Stimulated activated CD4-positive, alpha-beta T cell treated with anti-CD3 and anti-CD28 coated beads, TNF-alpha, amount 100 ng/mL, for 24 hours (primary cell): ENCODE data around the gene DUSP7.

Source experiments
- DNase-seq, 3 experiments: peaks; one replicate each; pipeline ENCODE4 v3.0.0-alpha.2; 2020; ENCODE audit warnings: low read depth in 3 of 3

The DUSP7 gene

GRCh38 chr3:52029535-52029934 is 26.8 kb downstream of the DUSP7 start:
- no peak for DNase-seq

DNA sequence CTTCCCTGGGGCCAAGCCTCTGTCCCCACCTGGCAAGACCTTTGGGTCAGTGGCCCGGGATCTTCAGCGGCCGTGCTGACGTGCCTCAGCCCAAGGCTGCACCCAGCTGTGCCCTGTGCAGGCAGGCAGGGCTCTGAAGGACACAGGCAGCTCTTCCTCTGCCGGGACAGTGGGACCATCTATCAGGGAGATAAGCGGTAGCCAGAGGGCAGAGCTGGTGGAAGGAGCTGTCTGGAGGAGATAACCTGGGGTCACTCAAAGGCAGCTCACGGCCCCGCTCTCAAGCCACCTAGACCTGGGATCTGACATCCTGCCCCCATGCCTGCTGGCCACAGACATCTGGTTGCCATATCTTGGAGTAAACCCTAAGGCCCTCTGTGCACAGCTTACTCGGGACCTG is 27.3 kb downstream of the DUSP7 start:
- no peak for DNase-seq

- no peak for DNase-seq
These were observed 27.8 kb downstream of the DUSP7 start for GRCh38 chr3:52028572-52028971.

- no peak for DNase-seq
These were observed 30.3 kb downstream of the DUSP7 start for GRCh38 chr3:52026041-52026440.

DNA sequence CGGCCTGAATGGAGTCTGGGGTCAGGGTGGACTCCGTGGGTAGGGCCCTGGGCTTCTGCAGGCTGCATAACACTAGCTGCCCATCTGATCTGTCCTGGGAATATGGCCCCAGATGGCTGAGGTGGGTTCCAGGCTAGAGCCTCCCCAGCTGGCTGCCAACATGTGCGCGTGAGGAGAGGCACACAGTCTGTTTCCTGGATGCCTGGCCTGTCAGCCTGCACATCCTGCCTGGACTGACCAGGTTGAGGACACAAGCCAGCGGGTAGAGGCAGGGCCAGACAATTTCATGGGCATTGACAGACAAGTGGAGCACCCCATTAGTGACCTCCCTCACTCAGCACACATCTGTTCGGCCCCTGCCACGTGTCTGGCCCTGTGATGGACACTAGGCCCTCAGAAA is 30.9 kb downstream of the DUSP7 start:
- DNase-seq = no peak

DNA sequence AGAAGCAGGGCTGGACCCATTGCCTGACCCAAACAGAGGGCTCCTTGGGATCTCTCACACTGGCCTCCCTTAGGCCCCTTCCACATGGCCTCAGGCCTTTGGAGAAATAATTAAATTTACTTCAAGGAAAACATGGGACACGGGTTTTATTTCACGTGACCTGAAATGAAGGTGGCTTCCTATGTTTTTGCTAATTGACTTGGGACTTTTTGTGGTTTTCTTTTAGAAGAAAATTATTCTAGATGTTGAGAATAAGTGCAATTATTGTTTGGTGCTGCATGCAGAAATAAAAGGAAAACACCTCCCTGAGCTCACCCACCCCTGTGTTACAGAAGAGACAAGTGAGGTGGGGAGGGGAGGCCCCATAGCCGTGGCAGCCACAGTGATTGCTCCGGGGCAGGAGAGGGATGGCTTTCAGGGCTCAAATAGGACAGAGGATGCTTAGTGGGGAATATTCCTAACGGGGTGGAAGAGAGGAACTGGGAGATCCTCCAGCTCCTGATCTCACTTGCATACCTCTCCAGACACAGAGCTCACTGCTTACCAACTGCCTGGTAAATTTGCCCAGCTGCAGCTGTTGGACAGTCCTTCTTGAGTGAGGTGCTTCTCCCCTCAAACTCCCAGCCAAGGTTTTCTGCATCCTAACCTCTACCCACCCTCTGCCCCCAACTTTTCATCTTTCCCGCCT is 31.5 kb downstream of the DUSP7 start:
- DNase-seq = no peak

- DNase-seq = no peak
These were observed 32.3 kb downstream of the DUSP7 start for GRCh38 chr3:52023860-52024764.

DNA sequence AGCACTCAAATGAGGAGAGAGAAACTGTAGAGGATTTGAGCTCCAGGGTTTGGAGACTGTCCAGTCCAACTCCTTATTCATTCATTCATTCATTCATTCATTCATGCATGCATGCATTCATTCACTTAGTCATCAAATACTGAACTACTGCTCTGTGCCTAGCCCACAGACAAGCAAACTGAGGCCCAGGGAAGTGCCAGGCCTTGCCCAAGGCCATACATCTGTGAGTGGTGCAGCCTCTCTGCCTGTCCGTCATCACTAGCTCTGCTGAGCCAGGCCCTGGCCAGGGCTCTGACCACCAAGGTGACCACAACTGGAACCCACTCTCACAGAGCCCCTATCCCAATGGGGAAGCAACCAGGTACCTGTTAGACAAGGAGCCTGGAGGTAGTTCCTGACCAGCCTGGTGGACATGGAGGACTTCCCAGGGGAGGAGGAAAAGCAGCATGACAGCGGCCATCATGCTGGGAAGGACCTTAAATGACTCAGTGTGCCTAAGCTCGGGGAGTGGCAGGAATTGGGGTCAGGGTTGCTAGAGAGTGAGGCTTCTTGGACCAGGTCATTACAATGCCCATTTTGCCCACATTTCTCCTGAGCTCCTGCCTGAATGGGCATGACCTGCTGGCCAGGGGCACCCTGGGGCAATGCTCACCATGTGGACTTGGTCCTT is 33.1 kb downstream of the DUSP7 start:
- DNase-seq = no peak

- no peak for DNase-seq
These were observed 33.9 kb downstream of the DUSP7 start for GRCh38 chr3:52022323-52023100.

GRCh38 chr3:52021489-52022268 is 34.7 kb downstream of the DUSP7 start:
- DNase-seq = no peak

GRCh38 chr3:52020796-52021195 is 35.6 kb downstream of the DUSP7 start:
- no peak for DNase-seq

DNA sequence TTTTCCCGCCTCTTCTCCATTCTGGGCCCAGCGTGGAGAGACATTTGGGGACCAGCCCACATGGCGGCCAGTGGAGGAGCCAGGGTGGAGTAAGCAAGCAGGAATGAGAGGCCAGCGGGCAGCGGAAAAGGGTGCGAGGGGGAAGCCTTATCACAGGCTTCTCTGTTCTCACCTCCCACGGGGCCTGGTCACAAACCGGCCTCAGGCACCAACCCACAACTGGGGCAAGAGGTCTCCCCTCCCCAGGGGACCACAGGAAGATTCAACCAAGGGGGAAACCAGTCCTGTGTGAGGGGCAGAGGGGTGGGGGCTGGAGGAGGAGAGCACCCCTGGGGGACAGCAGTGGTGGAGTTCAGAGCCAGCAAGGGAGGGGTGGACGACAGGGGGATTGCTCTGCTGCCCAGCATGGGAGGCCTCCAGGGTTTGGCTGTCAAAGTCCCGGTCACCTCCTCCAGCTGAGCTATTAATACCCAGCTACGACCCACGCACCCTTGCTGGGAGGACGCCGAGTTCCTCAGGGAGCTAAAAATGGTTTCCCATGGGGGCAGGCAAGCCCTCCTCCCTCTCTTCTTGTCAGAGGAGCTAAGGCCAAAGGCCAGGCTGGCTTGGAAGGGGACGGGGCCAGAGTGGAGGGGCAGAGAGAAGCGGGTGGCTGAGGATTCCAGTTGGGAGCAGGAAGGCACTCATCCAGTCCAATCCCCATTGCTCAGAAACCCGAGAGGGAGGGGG is 36.9 kb downstream of the DUSP7 start:
- no peak for DNase-seq

GRCh38 chr3:52018319-52019000 is 37.9 kb downstream of the DUSP7 start:
- DNase-seq = no peak

GRCh38 chr3:52017586-52017985 is 38.8 kb downstream of the DUSP7 start:
- no peak for DNase-seq

DNA sequence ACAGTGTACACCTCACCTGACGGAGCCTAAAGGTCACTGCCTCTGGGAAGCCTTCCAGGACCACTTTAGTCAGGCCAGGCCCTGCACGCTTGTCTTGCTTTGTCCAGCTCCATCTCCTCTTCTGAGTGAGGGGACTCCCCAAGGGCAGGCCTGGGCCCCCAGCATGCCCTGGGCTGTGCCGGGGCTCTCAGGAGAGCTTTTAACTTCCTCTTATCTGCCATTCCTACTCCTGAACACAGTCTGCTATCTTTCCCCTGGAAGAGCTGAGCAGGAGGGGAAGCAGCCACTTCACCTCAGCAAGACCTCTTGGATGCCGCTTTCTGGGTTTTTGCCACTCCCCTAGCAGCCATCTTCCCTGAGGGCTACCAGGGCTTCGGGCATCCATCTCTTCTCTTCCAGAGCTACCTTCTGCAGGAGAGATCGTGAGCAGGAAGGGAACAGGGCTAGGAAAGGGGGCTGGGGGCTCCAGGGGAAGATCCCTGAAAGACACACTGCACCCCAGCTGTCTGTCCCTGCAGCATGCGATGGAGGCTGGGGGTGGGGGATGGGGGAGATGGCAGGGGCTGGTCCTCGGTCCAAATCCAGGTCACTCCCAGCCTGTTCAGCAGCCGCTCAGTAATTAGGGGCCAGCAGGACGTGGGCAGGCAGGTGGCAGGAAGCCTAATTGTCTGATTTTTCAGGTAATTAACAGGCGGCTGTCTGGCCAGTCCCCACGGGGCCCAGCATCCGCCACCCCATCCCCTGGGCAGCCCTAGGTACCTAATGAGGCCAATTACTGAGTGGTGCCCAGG is 40.7 kb downstream of the DUSP7 start:
- DNase-seq = no peak

DNA sequence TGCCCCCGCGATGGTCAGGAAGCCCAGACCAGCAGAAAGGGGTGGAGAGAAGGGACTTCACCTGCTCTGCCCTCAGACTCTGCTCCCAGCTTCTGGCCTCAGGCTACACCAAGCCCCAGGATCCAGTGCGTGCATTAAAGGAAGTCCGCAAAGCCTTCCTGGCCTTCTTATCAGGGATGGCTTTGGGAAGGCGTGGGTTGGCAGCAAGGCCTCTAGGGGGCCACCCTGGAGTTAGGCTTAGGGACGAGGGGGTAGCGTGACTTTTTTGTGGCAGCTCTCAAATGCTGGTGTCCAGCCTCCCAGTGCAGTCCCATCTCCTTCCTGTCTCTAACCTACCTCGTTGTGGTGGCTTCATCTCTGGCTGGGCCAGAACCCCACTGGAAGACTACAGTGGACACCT is 41.8 kb downstream of the DUSP7 start:
- no peak for DNase-seq

DNA sequence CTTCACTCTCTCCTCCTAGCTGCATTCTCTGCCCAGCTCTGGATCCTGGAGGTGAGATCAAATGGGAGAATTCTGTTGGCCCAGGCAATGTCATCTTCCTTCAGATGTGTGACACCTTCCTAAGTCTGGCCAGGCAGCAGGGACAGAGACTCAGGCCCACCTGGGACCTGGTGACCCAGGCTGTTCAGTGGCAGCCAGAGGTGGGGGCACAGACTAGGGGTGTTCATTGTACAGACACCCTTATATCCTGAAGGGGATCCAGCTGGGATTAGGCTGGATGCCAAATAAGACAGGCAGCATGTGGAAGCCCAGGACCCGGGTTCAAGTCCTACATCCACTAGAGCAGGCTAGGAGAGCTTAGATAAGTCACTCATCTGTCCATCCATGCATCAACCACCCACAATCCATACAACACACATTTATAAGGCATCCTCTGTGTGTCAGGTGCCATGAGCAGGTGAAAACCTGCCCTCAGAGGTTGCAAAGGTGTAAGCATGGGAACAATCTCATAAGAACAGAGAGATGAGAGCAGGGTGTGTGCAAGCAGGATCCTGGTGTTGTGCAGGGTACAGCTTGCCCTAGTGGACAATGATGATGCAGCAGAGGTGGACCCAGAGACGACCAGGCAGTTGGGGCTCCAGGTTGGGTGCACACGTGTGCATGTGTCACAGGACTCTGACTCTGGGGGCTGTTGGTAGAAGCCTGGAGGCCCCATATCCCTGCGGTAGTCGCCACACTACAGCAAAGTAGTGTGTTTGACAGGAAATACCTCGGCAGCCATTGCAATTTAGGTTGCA is 42.4 kb downstream of the DUSP7 start:
- DNase-seq = no peak

GRCh38 chr3:52012699-52013098 is 43.7 kb downstream of the DUSP7 start:
- DNase-seq = no peak
